B cell (primary cell): ENCODE data around the gene ART4.

Experiments used
- EZH2 ChIP-seq: IDR thresholded peaks from 2 replicates; pipeline ENCODE4 v1.6.1; 2012; ENCODE audit warnings: borderline replicate concordance, low read depth, mild to moderate bottlenecking, moderate library complexity, low read length; ENCODE audit not compliant: insufficient read depth, poor library complexity, severe bottlenecking
- TF ChIP-seq, protein P1 (sequence below): fragments of 200-600 bp; IDR thresholded peaks from one replicate; pipeline ENCODE4 v1.8.0; 2022; ENCODE audit warnings: antibody characterized with exemption, mild to moderate bottlenecking

DNA sequence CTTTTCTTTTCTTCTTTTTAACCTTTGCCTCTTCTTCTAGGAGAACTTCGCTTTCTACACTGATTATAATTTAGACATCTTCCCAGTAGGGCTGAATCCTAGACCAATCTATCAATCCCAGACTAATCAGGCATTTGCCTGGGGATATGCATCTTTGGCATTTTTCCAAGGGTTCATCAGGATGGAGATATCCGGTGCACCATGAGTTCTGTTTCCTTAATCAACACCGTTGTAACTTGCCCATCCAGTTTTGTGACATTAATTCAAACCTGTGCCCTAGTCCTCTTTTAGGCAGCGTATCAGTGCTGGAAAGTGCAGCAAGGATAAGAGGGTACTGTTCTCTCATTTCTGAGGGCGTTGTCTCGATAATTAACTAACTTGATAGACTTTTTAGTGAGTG lies 42.9 kb upstream of the ART4 start:
- TF ChIP-seq, protein P1, sequence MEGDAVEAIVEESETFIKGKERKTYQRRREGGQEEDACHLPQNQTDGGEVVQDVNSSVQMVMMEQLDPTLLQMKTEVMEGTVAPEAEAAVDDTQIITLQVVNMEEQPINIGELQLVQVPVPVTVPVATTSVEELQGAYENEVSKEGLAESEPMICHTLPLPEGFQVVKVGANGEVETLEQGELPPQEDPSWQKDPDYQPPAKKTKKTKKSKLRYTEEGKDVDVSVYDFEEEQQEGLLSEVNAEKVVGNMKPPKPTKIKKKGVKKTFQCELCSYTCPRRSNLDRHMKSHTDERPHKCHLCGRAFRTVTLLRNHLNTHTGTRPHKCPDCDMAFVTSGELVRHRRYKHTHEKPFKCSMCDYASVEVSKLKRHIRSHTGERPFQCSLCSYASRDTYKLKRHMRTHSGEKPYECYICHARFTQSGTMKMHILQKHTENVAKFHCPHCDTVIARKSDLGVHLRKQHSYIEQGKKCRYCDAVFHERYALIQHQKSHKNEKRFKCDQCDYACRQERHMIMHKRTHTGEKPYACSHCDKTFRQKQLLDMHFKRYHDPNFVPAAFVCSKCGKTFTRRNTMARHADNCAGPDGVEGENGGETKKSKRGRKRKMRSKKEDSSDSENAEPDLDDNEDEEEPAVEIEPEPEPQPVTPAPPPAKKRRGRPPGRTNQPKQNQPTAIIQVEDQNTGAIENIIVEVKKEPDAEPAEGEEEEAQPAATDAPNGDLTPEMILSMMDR, result no peak
- TF ChIP-seq EZH2, result no peak
